SKM-1 (cell line): ENCODE results near the gene SULT2A1.
"Not testable (repeated sequence)": the region's sequence is repeated elsewhere in the genome, so short reads cannot be mapped to it uniquely, and the experiment has no call there.

Experiments
- DNase-seq: peaks from one replicate; lab custom pipeline; 2025; ENCODE audit not compliant: unreplicated experiment; lab: John Stamatoyannopoulos, UW

The SULT2A1 gene

GRCh38 chr19:47861630-47862029 lies 24.5 kb downstream of the SULT2A1 start:
- DNase-seq, result no peak

- DNase-seq, result no peak
Observed at GRCh38 chr19:47860602-47861297, 25.4 kb downstream of the SULT2A1 start.

- DNase-seq, result not testable (repeated sequence)
Observed at GRCh38 chr19:47859838-47860237, 26.3 kb downstream of the SULT2A1 start.

- DNase-seq, result not testable (repeated sequence)
Observed at GRCh38 chr19:47858646-47859285, 27.3 kb downstream of the SULT2A1 start, which contains the start of gene TPRX2. Gene TPRX2, plus strand, starts transcription at chr19:47859235. Its CDS starts 12 bp downstream, at chr19:47859247.

- not testable (repeated sequence) for DNase-seq
Observed at GRCh38 chr19:47858231-47858630, 27.9 kb downstream of the SULT2A1 start.

- no peak for DNase-seq
Observed at GRCh38 chr19:47854459-47854858, 31.7 kb downstream of the SULT2A1 start.

- DNase-seq, result no peak
Observed at GRCh38 chr19:47853003-47853402, 33.1 kb downstream of the SULT2A1 start.

GRCh38 chr19:47848823-47849473 lies 37.2 kb downstream of the SULT2A1 start:
- no peak for DNase-seq

- DNase-seq, result no peak
Observed at GRCh38 chr19:47848425-47848822, 37.7 kb downstream of the SULT2A1 start.

- no peak for DNase-seq
Observed at GRCh38 chr19:47842941-47843340, 43.2 kb downstream of the SULT2A1 start.

GRCh38 chr19:47839913-47840312 lies 46.2 kb downstream of the SULT2A1 start:
- no peak for DNase-seq

- no peak for DNase-seq
Observed at GRCh38 chr19:47839411-47839810, 46.7 kb downstream of the SULT2A1 start.

GRCh38 chr19:47836038-47836437 lies 50.1 kb downstream of the SULT2A1 start:
- no peak for DNase-seq

- DNase-seq, result no peak
Observed at GRCh38 chr19:47832723-47833122, 53.4 kb downstream of the SULT2A1 start.

- DNase-seq, result no peak
Observed at GRCh38 chr19:47826800-47827199, 59.3 kb downstream of the SULT2A1 start.

GRCh38 chr19:47824396-47824795 lies 61.7 kb downstream of the SULT2A1 start:
- DNase-seq, result no peak

- no peak for DNase-seq
Observed at GRCh38 chr19:47821460-47822020, 64.6 kb downstream of the SULT2A1 start, which contains the start of gene CRX. Gene CRX, plus strand, starts transcription at chr19:47821937. Its CDS starts 12,507 bp downstream, at chr19:47834444.
